ENCODE results near the gene CCDC85C. TPM values are rescaled to one million over a fixed set of nuclear protein-coding genes. Genes with fewer than 3 reads are reported as not detected.

CCDC85C gene
- total and polyA plus RNA-seq, 10 of the 15 experiments (the other 5 are each of a cell fraction or from before 2014, with no cell fraction given), result 0.03 to 3.6 (median 1.1) TPM

DNA sequence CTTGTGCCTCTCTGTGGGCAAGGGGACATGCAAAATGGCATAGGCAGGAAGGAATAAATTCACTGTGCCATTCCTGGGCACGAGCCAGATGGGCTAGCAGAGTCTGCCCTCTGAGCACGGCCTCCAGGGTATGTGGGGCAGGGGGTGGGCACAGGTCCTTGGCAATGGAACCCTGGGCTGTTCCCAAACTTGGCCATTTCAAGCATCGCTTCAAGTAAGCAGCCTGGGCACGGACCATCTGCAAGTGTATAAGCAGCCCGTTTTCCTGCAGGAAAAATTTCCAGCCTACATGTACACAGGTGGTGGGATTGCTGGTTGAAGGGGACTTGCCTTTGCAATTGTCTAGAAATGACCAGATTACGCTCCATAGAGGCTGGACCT lies 40.3 kb downstream of the CCDC85C start:
- no peak for FAIRE-seq
- in situ Hi-C loops (cut with MboI) (no loop called here), intact Hi-C loops (cut with micrococcal nuclease; ENCODE audit: unreplicated experiment) (no loop called here)
- H3K4me3 ChIP-seq, result no peak overlapping the region
- BruUV-seq (replicated peaks), result no TSS peak
- H3K36me3 ChIP-seq (ENCODE audit: control insufficient read depth in 2 of 2, insufficient read depth in 2 of 2, low read length in 1 of 2), result no peaks in the 10 kb centered on the region
- no peaks in the 10 kb centered on the region for H3K27me3 ChIP-seq (replicated peaks in 1 of 2; ENCODE audit: control insufficient read depth in 2 of 2, insufficient read depth in 2 of 2, low read length in 1 of 2)
- 38% methylated on average over 6 of the region's 6 CpGs for WGBS (ENCODE audit: insufficient coverage, insufficient replicate concordance, low lambda C conversion rate, missing lambda C conversion rate)
- no peak for DNase-seq (ENCODE audit: low read depth, low spot score)
- no peak overlapping the region for H3K27ac ChIP-seq (ENCODE audit: control insufficient read depth, insufficient read depth)
- no peaks in the 10 kb centered on the region for H4K20me1 ChIP-seq (ENCODE audit: control insufficient read depth, insufficient read depth)
- no peak for ATAC-seq
- no peaks in the 10 kb centered on the region for H3K9me3 ChIP-seq (replicated peaks; ENCODE audit: control insufficient read depth, insufficient read depth, low read length)
- RAD21 ChIA-PET (ENCODE audit: unreplicated experiment), result no interaction called here
- TF ChIP-seq ZNF592 (IDR thresholded peaks at IDR 0.05) (no peak), FOXK2 (IDR thresholded peaks at IDR 0.05) (no peak), SMARCA5 (IDR thresholded peaks at IDR 0.05) (no peak), PAX5 (IDR thresholded peaks at IDR 0.05; ENCODE audit: borderline replicate concordance, low read depth, low read length) (no peak), WRNIP1 (IDR thresholded peaks at IDR 0.05; ENCODE audit: borderline replicate concordance, low read depth, low read length) (no peak), POLR2A (IDR thresholded peaks at IDR 0.05; ENCODE audit: low read depth, low read length) (no peak), NFYB (IDR thresholded peaks at IDR 0.05; ENCODE audit: insufficient read depth, low read depth, low read length) (no peak), NR2C2 (IDR thresholded peaks at IDR 0.05; ENCODE audit: borderline replicate concordance, control insufficient read depth, insufficient read length, low read depth) (no peak), RB1 (IDR thresholded peaks at IDR 0.05; ENCODE audit: borderline replicate concordance) (no peak), MEF2A (IDR thresholded peaks at IDR 0.05; ENCODE audit: insufficient read depth, low read depth, low read length) (no peak), POU2F2 (IDR thresholded peaks at IDR 0.05; ENCODE audit: borderline replicate concordance, low read depth, low read length) (no peak), RBBP5 (conservative IDR thresholded peaks at IDR 0.05) (no peak), DPF2 (IDR thresholded peaks at IDR 0.05) (no peak), CREB1 (IDR thresholded peaks at IDR 0.05; ENCODE audit: low read depth) (no peak), PAX8 (IDR thresholded peaks at IDR 0.05) (no peak)
- POLR2A ChIA-PET, result no interaction called here
- CTCF ChIA-PET, result no interaction called here
- no peaks in the 10 kb centered on the region for H3K79me2 ChIP-seq (ENCODE audit: control insufficient read depth, insufficient read depth, low read length)
- no peak overlapping the region for H3K9ac ChIP-seq (ENCODE audit: control insufficient read depth, insufficient read depth, low read length)
- no peak overlapping the region for H3K4me2 ChIP-seq (ENCODE audit: control insufficient read depth, insufficient read depth)
- H3K4me1 ChIP-seq (ENCODE audit: control insufficient read depth, insufficient read depth, low read length), result peaks cover 4% of the 10 kb centered on the region
- SMC1A ChIA-PET (ENCODE audit: uncharacterized antibody, unreplicated experiment), result no interaction called here
- H2AFZ ChIP-seq (ENCODE audit: control insufficient read depth, low read depth, low read length), result no peak overlapping the region

All from GM12878 (cell line).